GM23338 (cell line): ENCODE measurements around the gene RPL27. TPM values are rescaled to one million over a fixed set of nuclear protein-coding genes. Genes with fewer than 3 reads are reported as not detected.
A peak's percentile ranks its signal among the peaks of the same experiment; 100 is the strongest.

ENCODE experiments used
- ATAC-seq: fragments of 200-7000 bp; cut with Tn5 transposase; 3 replicates; pipeline ENCODE4 v1.9.1; 2020
- DNase-seq: peaks from one replicate; pipeline ENCODE4 v3.0.0-alpha.2; 2015; ENCODE audit warnings: low spot score
- H2AFZ ChIP-seq: fragments of 200-600 bp; sonication (generic); 2 replicates; pipeline ENCODE4 v1.8.0; 2016; ENCODE audit warnings: antibody characterized with exemption, mild to moderate bottlenecking, moderate library complexity
- H3F3A ChIP-seq: fragments of 200-600 bp; sonication (generic); replicated peaks from 2 replicates; pipeline ENCODE4 v1.8.0; 2017; ENCODE audit warnings: antibody characterized with exemption, mixed run types, low read depth
- H3K27ac ChIP-seq: fragments of 200-600 bp; sonication (generic); 2 replicates; pipeline ENCODE4 v1.6.1; 2016; ENCODE audit warnings: low read depth
- H3K27me3 ChIP-seq: fragments of 200-600 bp; sonication (generic); 2 replicates; pipeline ENCODE4 v1.8.0; 2016; ENCODE audit warnings: mild to moderate bottlenecking, mixed run types, moderate library complexity; ENCODE audit not compliant: insufficient read depth
- H3K36me3 ChIP-seq: fragments of 200-600 bp; sonication (generic); 2 replicates; pipeline ENCODE4 v1.8.0; 2016; ENCODE audit warnings: mild to moderate bottlenecking; ENCODE audit not compliant: insufficient read depth
- H3K4me1 ChIP-seq: fragments of 200-600 bp; sonication (generic); 2 replicates; pipeline ENCODE4 v1.8.0; 2016; ENCODE audit warnings: mild to moderate bottlenecking, moderate library complexity; ENCODE audit not compliant: insufficient read depth
- H3K4me2 ChIP-seq: fragments of 200-600 bp; sonication (generic); 2 replicates; pipeline ENCODE4 v1.7.1; 2017; ENCODE audit warnings: mixed run types
- H3K4me3 ChIP-seq: fragments of 200-600 bp; sonication (generic); 2 replicates; pipeline ENCODE4 v1.6.1; 2016; ENCODE audit warnings: mixed run types
- H3K79me2 ChIP-seq: fragments of 200-600 bp; sonication (generic); replicated peaks from 2 replicates; pipeline ENCODE4 v1.8.0; 2017; ENCODE audit warnings: mild to moderate bottlenecking; ENCODE audit not compliant: insufficient read depth
- H3K9me2 ChIP-seq: fragments of 200-600 bp; sonication (generic); 2 replicates; pipeline ENCODE4 v1.8.0; 2017; ENCODE audit not compliant: insufficient read depth
- H4K20me1 ChIP-seq: fragments of 200-600 bp; sonication (generic); replicated peaks from 2 replicates; pipeline ENCODE4 v1.8.0; 2017; ENCODE audit warnings: mild to moderate bottlenecking; ENCODE audit not compliant: insufficient read depth
- H3K27ac Mint-ChIP-seq: 2 replicates; pipeline ENCODE4 v1.8.0; 2020; ENCODE audit warnings: inconsistent platforms, mild to moderate bottlenecking, moderate library complexity, mixed read lengths
- H3K27me3 Mint-ChIP-seq: 3 replicates; pipeline ENCODE4 v1.8.0; 2022; ENCODE audit warnings: low read depth, mild to moderate bottlenecking, moderate library complexity, mixed read lengths, inconsistent platforms; ENCODE audit not compliant: insufficient read depth, poor library complexity
- H3K36me3 Mint-ChIP-seq: 3 replicates; pipeline ENCODE4 v1.8.0; 2021; ENCODE audit warnings: low read depth, mild to moderate bottlenecking, inconsistent platforms, moderate library complexity, mixed read lengths
- H3K4me1 Mint-ChIP-seq: 3 replicates; pipeline ENCODE4 v1.8.0; 2020; ENCODE audit warnings: mild to moderate bottlenecking, inconsistent platforms, mixed read lengths
- H3K4me3 Mint-ChIP-seq: 3 replicates; pipeline ENCODE4 v1.8.0; 2021; ENCODE audit warnings: moderate library complexity, mild to moderate bottlenecking, inconsistent platforms, mixed read lengths
- H3K9me3 Mint-ChIP-seq: 3 replicates; pipeline ENCODE4 v1.8.0; 2020; ENCODE audit warnings: moderate library complexity, mild to moderate bottlenecking, inconsistent platforms, mixed read lengths
- CREB1 ChIP-seq: fragments of 250-450 bp; sonication (Bioruptor Pico); IDR thresholded peaks from 2 replicates; pipeline ENCODE4 v1.5.0; 2020; ENCODE audit warnings: low read depth, mild to moderate bottlenecking, moderate library complexity
- EZH2 ChIP-seq: fragments of 200-600 bp; sonication (generic); IDR thresholded peaks from one replicate; pipeline ENCODE4 v1.8.0; 2017; ENCODE audit warnings: antibody characterized with exemption, mild to moderate bottlenecking, low read depth; ENCODE audit not compliant: unreplicated experiment
- EZH2phosphoT487 ChIP-seq: fragments of 200-600 bp; sonication (generic); IDR thresholded peaks from one replicate; pipeline ENCODE4 v1.8.1; 2018; ENCODE audit warnings: antibody characterized with exemption; ENCODE audit not compliant: unreplicated experiment
- JUNB ChIP-seq: IDR thresholded peaks from one replicate; pipeline ENCODE4 v1.6.1; 2016; ENCODE audit warnings: antibody characterized with exemption; ENCODE audit not compliant: unreplicated experiment
- NANOG ChIP-seq: IDR thresholded peaks from 2 replicates; pipeline ENCODE4 v1.6.1; 2016; ENCODE audit warnings: antibody characterized with exemption, borderline replicate concordance
- POLR2AphosphoS5 ChIP-seq: IDR thresholded peaks from 2 replicates; pipeline ENCODE4 v1.6.1; 2016; ENCODE audit warnings: antibody characterized with exemption, low read depth
- STAT1 ChIP-seq: IDR thresholded peaks from one replicate; pipeline ENCODE4 v1.6.1; 2016; ENCODE audit warnings: antibody characterized with exemption; ENCODE audit not compliant: unreplicated experiment
- ZNF114 ChIP-seq: fragments of 250-450 bp; sonication (Bioruptor Pico); IDR thresholded peaks from 2 replicates; pipeline ENCODE4 v1.5.0; 2020; ENCODE audit warnings: mild to moderate bottlenecking, moderate library complexity
- ZNF331 ChIP-seq: fragments of 250-450 bp; sonication (Bioruptor Pico); IDR thresholded peaks from 2 replicates; pipeline ENCODE4 v1.5.0; 2020; ENCODE audit warnings: low read depth, mild to moderate bottlenecking, moderate library complexity
- ZNF462 ChIP-seq: fragments of 250-450 bp; sonication (Bioruptor Pico); IDR thresholded peaks from 2 replicates; pipeline ENCODE4 v1.5.0; 2020; ENCODE audit warnings: mild to moderate bottlenecking, moderate library complexity
- polyA plus RNA-seq: library from polyadenylated mRNA; unstranded; fragments of >200 nt; fragmentation: Nextera tagmentation; extraction: Ambion mirVana; gene quantifications from 2 replicates; pipeline ENCODE4 v1.2.1, GENCODE V29; 2016
- total RNA-seq: library from RNA; depleted of rRNA; stranded (reverse); fragments of >200 nt; shearing (Covaris generic); gene quantifications from 2 replicates; pipeline ENCODE4 v1.2.3, GENCODE V29; 2014
- TF ChIP-seq, protein P1 (sequence below): IDR thresholded peaks from 2 replicates; pipeline ENCODE4 v1.6.1; 2016; ENCODE audit warnings: antibody characterized with exemption
- TF ChIP-seq, protein P2 (sequence below), 2 experiments: fragments of 200-600 bp in 1 of 2; sonication (generic) in 1 of 2; conservative IDR thresholded peaks; 2 replicates each; pipeline versions ENCODE4 v1.5.1 to v1.6.1; 2016 to 2017; ENCODE audit warnings: antibody characterized with exemption in 2 of 2, low read depth in 2 of 2, mild to moderate bottlenecking in 2 of 2, moderate library complexity in 1 of 2
- TF ChIP-seq, protein P3 (sequence below): IDR thresholded peaks from one replicate; pipeline ENCODE4 v1.6.1; 2018; ENCODE audit warnings: antibody characterized with exemption; ENCODE audit not compliant: unreplicated experiment

Gene RPL27
- total and polyA plus RNA-seq, 2 experiments from 2014 or later: 1,784 to 2,722 TPM

DNA sequence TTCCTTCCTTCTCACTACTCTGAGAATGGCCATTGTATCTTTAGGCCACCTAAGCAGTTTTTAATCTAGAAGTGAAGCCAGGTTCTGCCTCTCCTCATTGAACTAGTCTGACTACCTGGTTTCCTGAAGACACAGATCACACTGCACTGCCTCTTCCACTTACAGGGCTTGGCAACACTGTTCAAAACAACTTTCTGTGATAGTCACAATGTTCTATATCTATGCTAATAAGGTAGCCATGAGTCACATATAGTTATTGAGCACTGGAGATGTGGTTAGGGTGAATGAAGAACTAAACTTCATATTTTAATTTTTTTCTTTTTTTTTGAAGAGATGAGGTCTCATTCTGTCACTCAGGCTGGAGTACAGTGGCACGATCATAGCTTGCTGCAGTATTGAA, 53.8 kb downstream of the RPL27 start:
- Histone ChIP-seq H4K20me1 (no peaks in the 10 kb centered on the region), H3K27ac (0 out of 2 replicates have a peak overlapping the region, but pooled peaks have one; percentile 39), H3K27me3 (no peaks in the 10 kb centered on the region), H2AFZ (no peak overlapping the region), H3K36me3 (peaks cover 19% of the 10 kb centered on the region; the same call in 1 of the 2 replicates), H3K9me2 (no peaks in the 10 kb centered on the region), H3K4me1 (no peaks in the 10 kb centered on the region), H3F3A (0 out of 2 replicates have a peak, but pooled peaks cover 2% of the 10 kb centered on the region), H3K79me2 (no peaks in the 10 kb centered on the region), H3K4me3 (no peak overlapping the region), H3K4me2 (no peak overlapping the region)
- H3K27ac Mint-ChIP-seq: no peak overlapping the region
- DNase-seq (no peak), ATAC-seq (no peak)
- TF ChIP-seq, protein P1, sequence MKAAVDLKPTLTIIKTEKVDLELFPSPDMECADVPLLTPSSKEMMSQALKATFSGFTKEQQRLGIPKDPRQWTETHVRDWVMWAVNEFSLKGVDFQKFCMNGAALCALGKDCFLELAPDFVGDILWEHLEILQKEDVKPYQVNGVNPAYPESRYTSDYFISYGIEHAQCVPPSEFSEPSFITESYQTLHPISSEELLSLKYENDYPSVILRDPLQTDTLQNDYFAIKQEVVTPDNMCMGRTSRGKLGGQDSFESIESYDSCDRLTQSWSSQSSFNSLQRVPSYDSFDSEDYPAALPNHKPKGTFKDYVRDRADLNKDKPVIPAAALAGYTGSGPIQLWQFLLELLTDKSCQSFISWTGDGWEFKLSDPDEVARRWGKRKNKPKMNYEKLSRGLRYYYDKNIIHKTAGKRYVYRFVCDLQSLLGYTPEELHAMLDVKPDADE: no peak
- TF ChIP-seq, protein P2, sequence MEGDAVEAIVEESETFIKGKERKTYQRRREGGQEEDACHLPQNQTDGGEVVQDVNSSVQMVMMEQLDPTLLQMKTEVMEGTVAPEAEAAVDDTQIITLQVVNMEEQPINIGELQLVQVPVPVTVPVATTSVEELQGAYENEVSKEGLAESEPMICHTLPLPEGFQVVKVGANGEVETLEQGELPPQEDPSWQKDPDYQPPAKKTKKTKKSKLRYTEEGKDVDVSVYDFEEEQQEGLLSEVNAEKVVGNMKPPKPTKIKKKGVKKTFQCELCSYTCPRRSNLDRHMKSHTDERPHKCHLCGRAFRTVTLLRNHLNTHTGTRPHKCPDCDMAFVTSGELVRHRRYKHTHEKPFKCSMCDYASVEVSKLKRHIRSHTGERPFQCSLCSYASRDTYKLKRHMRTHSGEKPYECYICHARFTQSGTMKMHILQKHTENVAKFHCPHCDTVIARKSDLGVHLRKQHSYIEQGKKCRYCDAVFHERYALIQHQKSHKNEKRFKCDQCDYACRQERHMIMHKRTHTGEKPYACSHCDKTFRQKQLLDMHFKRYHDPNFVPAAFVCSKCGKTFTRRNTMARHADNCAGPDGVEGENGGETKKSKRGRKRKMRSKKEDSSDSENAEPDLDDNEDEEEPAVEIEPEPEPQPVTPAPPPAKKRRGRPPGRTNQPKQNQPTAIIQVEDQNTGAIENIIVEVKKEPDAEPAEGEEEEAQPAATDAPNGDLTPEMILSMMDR (conservative IDR thresholded peaks at IDR 0.05; ENCODE audit: low read depth in 2 of 2): no peak
- TF ChIP-seq ZNF114 (CRISPR knock-in tag) (no peak), NANOG (no peak), EZH2phosphoT487 (no peak), ZNF331 (CRISPR knock-in tag) (no peak), POLR2AphosphoS5 (no peak), EZH2 (no peak), JUNB (no peak), ZNF462 (CRISPR knock-in tag) (no peak), STAT1 (no peak), CREB1 (CRISPR knock-in tag) (no peak)
- TF ChIP-seq, protein P3, sequence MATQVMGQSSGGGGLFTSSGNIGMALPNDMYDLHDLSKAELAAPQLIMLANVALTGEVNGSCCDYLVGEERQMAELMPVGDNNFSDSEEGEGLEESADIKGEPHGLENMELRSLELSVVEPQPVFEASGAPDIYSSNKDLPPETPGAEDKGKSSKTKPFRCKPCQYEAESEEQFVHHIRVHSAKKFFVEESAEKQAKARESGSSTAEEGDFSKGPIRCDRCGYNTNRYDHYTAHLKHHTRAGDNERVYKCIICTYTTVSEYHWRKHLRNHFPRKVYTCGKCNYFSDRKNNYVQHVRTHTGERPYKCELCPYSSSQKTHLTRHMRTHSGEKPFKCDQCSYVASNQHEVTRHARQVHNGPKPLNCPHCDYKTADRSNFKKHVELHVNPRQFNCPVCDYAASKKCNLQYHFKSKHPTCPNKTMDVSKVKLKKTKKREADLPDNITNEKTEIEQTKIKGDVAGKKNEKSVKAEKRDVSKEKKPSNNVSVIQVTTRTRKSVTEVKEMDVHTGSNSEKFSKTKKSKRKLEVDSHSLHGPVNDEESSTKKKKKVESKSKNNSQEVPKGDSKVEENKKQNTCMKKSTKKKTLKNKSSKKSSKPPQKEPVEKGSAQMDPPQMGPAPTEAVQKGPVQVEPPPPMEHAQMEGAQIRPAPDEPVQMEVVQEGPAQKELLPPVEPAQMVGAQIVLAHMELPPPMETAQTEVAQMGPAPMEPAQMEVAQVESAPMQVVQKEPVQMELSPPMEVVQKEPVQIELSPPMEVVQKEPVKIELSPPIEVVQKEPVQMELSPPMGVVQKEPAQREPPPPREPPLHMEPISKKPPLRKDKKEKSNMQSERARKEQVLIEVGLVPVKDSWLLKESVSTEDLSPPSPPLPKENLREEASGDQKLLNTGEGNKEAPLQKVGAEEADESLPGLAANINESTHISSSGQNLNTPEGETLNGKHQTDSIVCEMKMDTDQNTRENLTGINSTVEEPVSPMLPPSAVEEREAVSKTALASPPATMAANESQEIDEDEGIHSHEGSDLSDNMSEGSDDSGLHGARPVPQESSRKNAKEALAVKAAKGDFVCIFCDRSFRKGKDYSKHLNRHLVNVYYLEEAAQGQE: no peak
- peaks cover 10% of the 10 kb centered on the region for H3K27me3 Mint-ChIP-seq
- no peaks in the 10 kb centered on the region for H3K9me3 Mint-ChIP-seq
- H3K36me3 Mint-ChIP-seq: peaks cover 60% of the 10 kb centered on the region
- no peak overlapping the region for H3K4me3 Mint-ChIP-seq
- peaks cover 3% of the 10 kb centered on the region; the same call in 2 of the 3 replicates for H3K4me1 Mint-ChIP-seq
